HCT116 (cell line): ENCODE results near the gene CCL15.

Experiments used
- POLR2A ChIP-seq: IDR thresholded peaks from 2 replicates; pipeline ENCODE4 v1.7.0; 2011; ENCODE audit warnings: borderline replicate concordance; ENCODE audit not compliant: insufficient read depth, insufficient read length; ENCODE audit errors: extremely low read depth
- TCF7L2 ChIP-seq: IDR thresholded peaks from 2 replicates; pipeline ENCODE4 v1.7.0; 2011; ENCODE audit warnings: borderline replicate concordance, inconsistent platforms; ENCODE audit not compliant: insufficient read depth, insufficient read length; ENCODE audit errors: extremely low read depth

DNA sequence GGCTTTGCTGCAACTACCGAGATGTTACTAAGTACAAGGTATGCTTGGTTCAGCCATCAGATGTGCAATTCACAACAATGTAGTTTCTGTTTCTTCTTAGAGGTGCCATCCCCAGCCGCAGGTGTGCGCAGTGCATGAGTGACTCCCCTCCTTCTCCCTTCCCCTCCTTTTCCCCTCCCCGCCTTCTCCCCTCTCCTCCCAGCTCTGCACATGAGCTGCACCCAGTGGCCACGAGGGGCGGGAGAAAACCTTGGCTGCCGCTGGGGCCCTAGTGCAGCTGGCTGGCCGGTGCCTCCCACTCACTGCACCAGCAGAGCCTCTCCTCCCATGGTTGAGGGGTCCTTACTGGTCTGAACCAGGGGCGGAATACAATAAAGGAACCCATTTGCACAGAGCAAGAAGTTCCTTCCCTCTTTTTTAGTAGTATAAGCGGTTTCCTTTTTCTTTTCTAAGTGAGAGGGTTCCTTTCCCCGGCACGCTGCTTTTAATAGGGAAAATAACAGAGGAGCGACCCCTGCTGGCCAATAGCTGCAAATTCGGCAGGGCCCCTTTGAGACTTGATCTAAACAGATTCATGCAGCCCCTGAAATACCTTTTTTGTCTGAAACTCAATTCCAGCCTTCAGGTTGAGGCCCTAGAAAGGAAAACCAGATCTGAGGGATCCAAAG is 7.8 kb upstream of the CCL15 start:
- no peak for TF ChIP-seq POLR2A
- TF ChIP-seq TCF7L2 = no peak
